Stimulated activated CD4-positive, alpha-beta T cell treated with anti-CD3 and anti-CD28 coated beads, Interleukin-12 subunit alpha, Interleukin-12 subunit beta, amount 100 ng/mL, for 24 hours (primary cell): ENCODE measurements around the gene RALGDS.
"Not testable (repeated sequence)": the region's sequence is repeated elsewhere in the genome, so short reads cannot be mapped to it uniquely, and the experiment has no call there.

Experiments
- DNase-seq, 2 experiments: peaks; one replicate each; pipeline ENCODE4 v3.0.0-alpha.2; 2020; ENCODE audit warnings: low read depth in 2 of 2

Gene RALGDS

DNA sequence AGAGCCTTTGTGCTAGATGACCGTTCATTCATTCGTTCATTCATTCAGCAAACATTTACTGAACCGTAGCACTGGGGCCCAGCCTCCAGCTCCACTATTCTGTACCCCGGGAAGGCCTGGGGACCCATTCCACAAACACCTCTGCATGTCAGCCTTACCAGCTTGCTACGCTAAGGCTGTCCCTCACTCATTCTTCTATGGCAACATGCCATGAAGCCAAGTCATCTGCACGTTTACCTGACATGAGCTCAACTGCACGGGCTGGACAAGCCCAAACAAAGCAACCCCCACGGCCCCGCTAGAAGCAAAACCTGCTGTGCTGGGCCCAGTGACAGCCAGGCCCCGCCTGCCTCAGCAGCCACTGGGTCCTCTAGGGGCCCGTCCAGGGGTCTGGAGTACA lies 53.2 kb downstream of the RALGDS start:
- no peak for DNase-seq

GRCh38 chr9:133067006-133067405 lies 54.0 kb downstream of the RALGDS start:
- no peak for DNase-seq

DNA sequence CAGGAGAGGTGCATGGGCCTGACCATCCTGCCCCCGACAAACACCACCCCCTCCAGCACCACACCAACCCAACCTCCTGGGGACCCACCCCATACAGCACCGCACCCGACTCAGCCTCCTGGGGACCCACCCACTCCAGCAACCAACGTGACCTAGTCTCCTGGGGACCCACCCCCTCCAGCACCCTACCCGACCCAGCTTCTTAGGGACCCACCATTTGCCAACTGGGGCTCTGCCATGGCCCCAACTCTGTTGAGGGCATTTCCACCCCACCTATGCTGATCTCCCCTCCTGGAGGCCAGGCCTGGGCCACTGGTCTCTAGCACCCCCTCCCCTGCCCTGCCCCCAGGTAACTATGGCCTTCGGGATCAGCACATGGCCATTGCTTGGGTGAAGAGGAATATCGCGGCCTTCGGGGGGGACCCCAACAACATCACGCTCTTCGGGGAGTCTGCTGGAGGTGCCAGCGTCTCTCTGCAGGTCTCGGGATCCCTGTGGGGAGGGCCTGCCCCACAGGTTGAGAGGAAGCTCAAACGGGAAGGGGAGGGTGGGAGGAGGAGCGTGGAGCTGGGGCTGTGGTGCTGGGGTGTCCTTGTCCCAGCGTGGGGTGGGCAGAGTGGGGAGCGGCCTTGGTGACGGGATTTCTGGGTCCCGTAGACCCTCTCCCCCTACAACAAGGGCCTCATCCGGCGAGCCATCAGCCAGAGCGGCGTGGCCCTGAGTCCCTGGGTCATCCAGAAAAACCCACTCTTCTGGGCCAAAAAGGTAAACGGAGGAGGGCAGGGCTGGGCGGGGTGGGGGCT lies 54.7 kb downstream of the RALGDS start:
- no peak for DNase-seq

DNA sequence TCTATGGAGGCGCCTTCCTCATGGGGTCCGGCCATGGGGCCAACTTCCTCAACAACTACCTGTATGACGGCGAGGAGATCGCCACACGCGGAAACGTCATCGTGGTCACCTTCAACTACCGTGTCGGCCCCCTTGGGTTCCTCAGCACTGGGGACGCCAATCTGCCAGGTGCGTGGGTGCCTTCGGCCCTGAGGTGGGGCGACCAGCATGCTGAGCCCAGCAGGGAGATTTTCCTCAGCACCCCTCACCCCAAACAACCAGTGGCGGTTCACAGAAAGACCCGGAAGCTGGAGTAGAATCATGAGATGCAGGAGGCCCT lies 56.0 kb downstream of the RALGDS start:
- DNase-seq: no peak

DNA sequence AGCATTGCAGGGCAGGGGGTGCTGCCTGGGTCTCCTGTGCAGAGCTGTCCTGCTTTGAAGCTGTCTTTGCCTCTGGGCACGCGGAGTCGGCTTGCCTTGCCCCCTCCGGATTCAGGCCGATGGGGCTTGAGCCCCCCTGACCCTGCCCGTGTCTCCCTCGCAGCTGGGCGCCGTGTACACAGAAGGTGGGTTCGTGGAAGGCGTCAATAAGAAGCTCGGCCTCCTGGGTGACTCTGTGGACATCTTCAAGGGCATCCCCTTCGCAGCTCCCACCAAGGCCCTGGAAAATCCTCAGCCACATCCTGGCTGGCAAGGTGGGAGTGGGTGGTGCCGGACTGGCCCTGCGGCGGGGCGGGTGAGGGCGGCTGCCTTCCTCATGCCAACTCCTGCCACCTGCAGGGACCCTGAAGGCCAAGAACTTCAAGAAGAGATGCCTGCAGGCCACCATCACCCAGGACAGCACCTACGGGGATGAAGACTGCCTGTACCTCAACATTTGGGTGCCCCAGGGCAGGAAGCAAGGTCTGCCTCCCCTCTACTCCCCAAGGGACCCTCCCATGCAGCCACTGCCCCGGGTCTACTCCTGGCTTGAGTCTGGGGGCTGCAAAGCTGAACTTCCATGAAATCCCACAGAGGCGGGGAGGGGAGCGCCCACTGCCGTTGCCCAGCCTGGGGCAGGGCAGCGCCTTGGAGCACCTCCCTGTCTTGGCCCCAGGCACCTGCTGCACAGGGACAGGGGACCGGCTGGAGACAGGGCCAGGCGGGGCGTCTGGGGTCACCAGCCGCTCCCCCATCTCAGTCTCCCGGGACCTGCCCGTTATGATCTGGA lies 56.6 kb downstream of the RALGDS start:
- DNase-seq: no peak

DNA sequence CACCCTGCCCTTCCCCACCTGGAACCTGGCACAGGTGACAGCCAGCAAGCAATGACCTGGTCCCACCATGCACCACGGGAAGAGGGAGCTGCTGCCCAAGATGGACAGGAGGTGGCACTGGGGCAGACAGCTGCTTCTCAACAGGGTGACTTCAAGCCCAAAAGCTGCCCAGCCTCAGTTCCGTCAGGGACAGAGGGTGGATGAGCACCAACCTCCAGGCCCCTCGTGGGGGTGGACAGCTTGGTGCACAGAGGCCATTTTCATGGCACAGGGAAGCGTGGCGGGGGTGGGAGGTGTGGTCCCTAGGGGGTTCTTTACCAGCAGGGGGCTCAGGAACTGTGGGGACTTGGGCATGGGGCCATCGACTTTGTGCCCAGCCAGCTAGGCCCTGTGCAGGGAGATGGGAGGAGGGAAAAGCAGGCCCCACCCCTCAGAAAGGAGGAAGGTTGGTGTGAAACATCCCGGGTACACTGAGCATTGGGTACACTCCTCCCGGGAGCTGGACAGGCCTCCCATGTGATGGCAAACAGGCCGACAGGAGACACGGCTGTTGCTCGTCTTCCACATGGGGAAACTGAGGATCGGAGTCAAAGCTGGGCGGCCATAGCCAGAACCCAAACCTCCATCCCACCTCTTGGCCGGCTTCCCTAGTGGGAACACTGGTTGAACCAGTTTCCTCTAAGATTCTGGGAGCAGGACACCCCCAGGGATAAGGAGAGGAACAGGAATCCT lies 57.4 kb downstream of the RALGDS start:
- DNase-seq: no peak

DNA sequence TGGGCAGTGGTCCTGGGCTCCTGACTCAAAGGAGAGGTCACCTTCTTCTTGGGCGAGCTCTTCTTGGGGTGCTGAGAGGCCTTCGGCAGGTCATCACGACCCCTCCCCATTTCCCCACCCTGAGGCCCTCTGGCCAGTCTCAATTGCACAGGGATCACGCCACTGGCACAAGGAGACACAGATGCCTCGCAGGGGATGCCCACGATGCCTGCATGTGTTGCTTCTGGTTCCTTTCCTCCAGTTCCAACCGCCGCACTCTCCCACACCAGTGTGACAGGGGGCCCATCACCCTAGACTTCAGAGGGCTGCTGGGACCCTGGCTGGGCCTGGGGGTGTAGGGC lies 57.9 kb downstream of the RALGDS start:
- no peak for DNase-seq

- not testable (repeated sequence) for DNase-seq
Observed at GRCh38 chr9:133062569-133062968, 58.5 kb downstream of the RALGDS start.

- not testable (repeated sequence) for DNase-seq
Observed at GRCh38 chr9:133061764-133062145, 59.3 kb downstream of the RALGDS start, which contains the start of gene CEL. TSS of gene CEL (plus strand) at chr9:133061981. CDS start at chr9:133062003, 22 bp downstream.

DNA sequence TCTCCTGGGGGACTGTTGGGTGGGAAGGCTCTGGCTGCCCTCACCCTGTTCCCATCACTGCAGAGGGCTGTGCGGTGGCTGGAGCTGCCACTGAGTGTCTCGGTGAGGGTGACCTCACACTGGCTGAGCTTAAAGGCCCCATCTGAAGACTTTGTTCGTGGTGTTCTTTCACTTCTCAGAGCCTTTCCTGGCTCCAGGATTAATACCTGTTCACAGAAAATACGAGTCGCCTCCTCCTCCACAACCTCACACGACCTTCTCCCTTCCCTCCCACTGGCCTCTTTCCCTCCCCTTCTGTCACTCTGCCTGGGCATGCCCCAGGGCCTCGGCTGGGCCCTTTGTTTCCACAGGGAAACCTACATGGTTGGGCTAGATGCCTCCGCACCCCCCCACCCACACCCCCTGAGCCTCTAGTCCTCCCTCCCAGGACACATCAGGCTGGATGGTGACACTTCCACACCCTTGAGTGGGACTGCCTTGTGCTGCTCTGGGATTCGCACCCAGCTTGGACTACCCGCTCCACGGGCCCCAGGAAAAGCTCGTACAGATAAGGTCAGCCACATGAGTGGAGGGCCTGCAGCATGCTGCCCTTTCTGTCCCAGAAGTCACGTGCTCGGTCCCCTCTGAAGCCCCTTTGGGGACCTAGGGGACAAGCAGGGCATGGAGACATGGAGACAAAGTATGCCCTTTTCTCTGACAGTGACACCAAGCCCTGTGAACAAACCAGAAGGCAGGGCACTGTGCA lies 59.8 kb downstream of the RALGDS start:
- DNase-seq: not testable (repeated sequence)

DNA sequence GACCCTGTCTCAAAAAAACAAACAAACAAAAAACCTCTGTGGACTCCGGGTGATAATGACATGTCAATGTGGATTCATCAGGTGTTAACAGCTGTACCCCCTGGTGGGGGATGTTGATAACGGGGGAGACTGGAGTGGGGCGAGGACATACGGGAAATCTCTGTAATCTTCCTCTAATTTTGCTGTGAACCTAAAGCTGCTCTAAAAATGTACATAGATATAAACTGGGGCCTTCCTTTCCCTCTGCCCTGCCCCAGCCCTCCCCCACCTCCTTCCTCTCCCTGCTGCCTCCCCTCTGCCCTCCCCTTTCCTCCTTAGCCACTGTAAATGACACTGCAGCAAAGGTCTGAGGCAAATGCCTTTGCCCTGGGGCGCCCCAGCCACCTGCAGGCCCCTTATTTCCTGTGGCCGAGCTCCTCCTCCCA lies 60.6 kb downstream of the RALGDS start:
- no peak for DNase-seq

GRCh38 chr9:133059623-133060022 lies 61.4 kb downstream of the RALGDS start:
- no peak for DNase-seq

DNA sequence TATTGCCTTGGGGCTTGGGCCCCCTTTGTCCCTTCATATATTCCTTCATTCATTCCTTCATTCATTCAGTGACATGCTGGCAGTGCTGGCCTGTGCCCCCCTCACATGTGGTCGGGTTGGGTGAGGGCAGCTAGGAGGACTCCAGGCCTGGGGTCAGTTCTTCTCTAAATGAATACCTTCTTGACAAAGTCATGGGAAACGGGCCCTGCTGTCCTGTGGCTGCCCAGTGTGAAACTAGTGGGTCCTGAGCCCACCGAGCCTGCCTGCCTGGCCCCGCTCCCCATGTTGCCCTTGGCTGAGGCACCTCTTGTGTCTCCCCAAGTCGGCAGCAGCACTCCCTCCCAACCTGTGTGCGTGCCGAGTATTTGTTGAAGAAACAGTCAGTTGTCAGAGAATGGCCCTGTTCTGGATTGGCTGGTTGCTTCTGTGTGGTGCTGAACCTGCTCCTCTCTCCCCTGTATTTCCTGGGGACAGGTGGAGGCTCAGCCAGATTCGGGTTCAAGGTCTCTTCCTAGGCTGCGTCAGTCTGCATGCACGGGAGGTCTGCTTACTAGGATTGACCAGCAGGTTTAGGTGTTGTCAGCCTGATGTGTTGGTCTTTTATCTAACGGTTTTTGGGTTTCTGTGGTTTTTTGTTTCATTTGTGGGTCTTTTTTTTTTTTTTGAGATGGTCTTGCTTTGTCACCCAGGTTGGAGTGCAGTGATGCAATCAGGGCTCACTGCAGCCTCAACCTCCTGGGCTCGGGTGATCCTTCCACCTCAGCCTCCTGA lies 62.3 kb downstream of the RALGDS start:
- no peak for DNase-seq

- no peak for DNase-seq
Observed at GRCh38 chr9:133058071-133058470, 63.0 kb downstream of the RALGDS start.

GRCh38 chr9:133057553-133057952 lies 63.5 kb downstream of the RALGDS start:
- DNase-seq: no peak

GRCh38 chr9:133057006-133057405 lies 64.0 kb downstream of the RALGDS start:
- no peak for DNase-seq

GRCh38 chr9:133056533-133056932 lies 64.5 kb downstream of the RALGDS start:
- no peak for DNase-seq

DNA sequence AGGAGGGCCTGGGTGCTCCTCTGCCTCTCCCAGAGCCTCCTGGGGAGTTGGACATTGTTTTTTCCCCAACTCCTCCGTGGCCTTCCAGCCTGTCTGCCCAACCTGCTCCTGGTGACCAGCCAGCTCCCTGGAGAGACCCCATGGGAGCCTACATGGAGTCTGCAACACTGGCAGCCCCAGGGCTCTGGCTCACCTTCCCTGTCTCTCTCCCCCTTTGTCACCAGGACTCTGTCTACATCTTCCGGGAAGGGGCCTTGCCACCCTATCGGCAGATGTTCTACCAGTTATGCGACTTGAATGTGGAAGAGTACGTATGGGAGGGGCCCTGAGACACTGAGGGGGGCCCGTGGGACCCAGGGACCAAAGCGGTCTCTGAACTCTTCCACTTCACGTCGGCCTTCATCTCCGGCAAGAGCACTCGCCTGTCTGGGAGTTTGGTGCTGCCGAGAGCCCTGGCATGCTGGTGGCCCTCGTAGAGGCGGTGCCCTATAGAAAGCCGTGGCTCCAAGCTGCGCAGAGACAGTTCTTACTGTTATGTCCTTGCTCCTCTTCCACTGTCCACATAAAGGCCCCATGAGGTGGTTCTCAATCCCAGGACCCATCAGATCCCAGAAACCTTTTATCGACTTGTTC lies 65.1 kb downstream of the RALGDS start:
- no peak for DNase-seq

DNA sequence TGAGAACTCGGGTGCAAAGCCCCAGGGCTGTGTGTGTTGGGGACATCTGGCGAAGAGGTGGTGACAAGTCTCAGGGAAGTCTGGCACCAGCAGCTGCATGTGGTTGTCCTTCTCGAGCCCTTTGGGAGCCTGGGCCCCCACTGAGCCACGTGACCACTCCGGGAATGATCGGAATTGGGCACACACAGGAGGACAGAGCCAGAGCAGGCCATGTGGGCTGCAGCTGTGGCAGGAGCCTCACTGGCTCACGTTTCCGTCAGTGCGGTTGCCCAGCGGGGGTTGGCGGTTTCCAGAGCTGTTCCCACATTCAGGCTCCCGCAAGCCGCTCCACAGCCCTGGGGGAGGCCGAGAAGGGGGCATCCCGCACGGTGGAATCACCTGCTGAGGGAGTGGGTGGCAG lies 66.1 kb downstream of the RALGDS start:
- no peak for DNase-seq

- no peak for DNase-seq
Observed at GRCh38 chr9:133054194-133054890, 66.7 kb downstream of the RALGDS start.
